MM.1S (cell line): ENCODE measurements around the gene TMEM235.

Source experiments
- DNase-seq: peaks from one replicate; pipeline ENCODE4 v3.0.0-alpha.2; 2015
- H2AFZ ChIP-seq: fragments of 300-600 bp; sonication (generic); 2 replicates; pipeline ENCODE4 v1.6.0; 2016; ENCODE audit warnings: antibody characterized with exemption, low read length
- H3F3A ChIP-seq: fragments of 300-600 bp; sonication (generic); 2 replicates; pipeline ENCODE4 v1.6.1; 2016; ENCODE audit warnings: mild to moderate bottlenecking, antibody characterized with exemption, low read length, moderate library complexity, mixed read lengths; ENCODE audit not compliant: insufficient read depth
- H3K27ac ChIP-seq: fragments of 300-600 bp; sonication (generic); 2 replicates; pipeline ENCODE4 v1.5.1; 2016; ENCODE audit warnings: mild to moderate bottlenecking, low read length
- H3K27me3 ChIP-seq: fragments of 300-600 bp; sonication (generic); replicated peaks from 2 replicates; pipeline ENCODE4 v1.6.0; 2016; ENCODE audit warnings: low read length; ENCODE audit not compliant: insufficient read depth
- H3K36me3 ChIP-seq: fragments of 300-600 bp; sonication (generic); replicated peaks from 2 replicates; pipeline ENCODE4 v1.6.1; 2016; ENCODE audit warnings: mild to moderate bottlenecking, low read length, mixed read lengths; ENCODE audit not compliant: insufficient read depth
- H3K4me1 ChIP-seq: fragments of 300-600 bp; sonication (generic); 2 replicates; pipeline ENCODE4 v1.6.1; 2016; ENCODE audit warnings: low read length, mixed read lengths
- H3K4me2 ChIP-seq: fragments of 300-600 bp; sonication (generic); 2 replicates; pipeline ENCODE4 v1.6.0; 2016; ENCODE audit warnings: low read depth, low read length
- H3K4me3 ChIP-seq: fragments of 300-600 bp; sonication (generic); 2 replicates; pipeline ENCODE4 v1.5.1; 2016; ENCODE audit warnings: low read length, mixed read lengths
- H3K79me2 ChIP-seq: fragments of 300-600 bp; sonication (generic); 2 replicates; pipeline ENCODE4 v1.6.1; 2016; ENCODE audit warnings: mixed run types, low read length, mixed read lengths
- H3K9ac ChIP-seq: fragments of 300-600 bp; sonication (generic); 2 replicates; pipeline ENCODE4 v1.6.1; 2016; ENCODE audit warnings: low read length, mixed read lengths
- H3K9me2 ChIP-seq: fragments of 300-600 bp; sonication (generic); replicated peaks from 2 replicates; pipeline ENCODE4 v1.6.1; 2016; ENCODE audit warnings: mild to moderate bottlenecking, low read length, mixed read lengths; ENCODE audit not compliant: insufficient read depth
- H3K9me3 ChIP-seq: fragments of 300-600 bp; sonication (generic); replicated peaks from 2 replicates; pipeline ENCODE4 v1.6.1; 2016; ENCODE audit warnings: mild to moderate bottlenecking, low read length, mixed read lengths; ENCODE audit not compliant: insufficient read depth
- H4K20me1 ChIP-seq: fragments of 300-600 bp; sonication (generic); 2 replicates; pipeline ENCODE4 v1.6.1; 2016; ENCODE audit warnings: mild to moderate bottlenecking, low read length, moderate library complexity, mixed read lengths; ENCODE audit not compliant: insufficient read depth
- EZH2 ChIP-seq: fragments of 300-600 bp; sonication (generic); optimal IDR thresholded peaks from 2 replicates; pipeline ENCODE3; 2017; ENCODE audit warnings: low read depth, mild to moderate bottlenecking, antibody characterized with exemption, low read length, mixed read lengths
- EZH2phosphoT487 ChIP-seq: fragments of 300-600 bp; sonication (generic); IDR thresholded peaks from 2 replicates; pipeline ENCODE4 v1.6.1; 2018; ENCODE audit warnings: antibody characterized with exemption, low read length
- TF ChIP-seq, protein P1 (sequence below): fragments of 300-600 bp; sonication (generic); IDR thresholded peaks from 2 replicates; pipeline ENCODE4 v1.5.1; 2016; ENCODE audit warnings: antibody characterized with exemption, low read length, mixed read lengths

The TMEM235 gene

DNA sequence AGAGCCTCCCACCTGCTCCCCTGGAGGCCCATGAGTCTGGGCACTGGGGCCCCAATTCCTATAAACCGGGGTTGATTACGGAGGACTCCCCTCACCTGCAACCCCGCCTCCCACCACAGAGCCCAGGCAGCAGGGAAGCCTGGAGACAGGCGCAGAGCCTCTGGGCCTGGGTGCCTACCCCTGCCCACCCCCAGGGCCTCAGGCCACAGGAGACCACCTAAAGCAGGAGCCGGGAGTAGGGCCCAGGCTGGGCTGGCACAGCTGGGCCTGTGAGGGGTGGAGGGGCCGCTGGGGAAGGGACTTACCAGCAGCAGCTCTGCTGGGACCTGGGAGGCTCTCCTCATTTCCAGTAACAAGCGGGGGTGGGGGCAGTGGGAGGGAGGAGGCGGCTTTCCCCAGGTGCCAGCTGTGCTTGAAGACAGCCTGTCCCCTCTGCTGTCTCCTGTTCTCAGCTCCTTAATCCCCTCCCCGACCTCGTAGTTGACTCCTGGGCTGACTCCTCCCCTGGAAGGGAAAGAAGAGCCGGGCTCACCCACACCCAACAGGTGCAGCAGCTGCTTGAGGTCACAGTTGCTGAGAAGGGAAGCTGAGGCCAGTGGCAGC lies 46.8 kb downstream of the TMEM235 start:
- H3K27ac ChIP-seq = peak overlapping the region; percentile 50
- peak overlapping the region; percentile 75 for H3K4me2 ChIP-seq
- no peaks in the 10 kb centered on the region for H3K79me2 ChIP-seq
- no peaks in the 10 kb centered on the region for H3K27me3 ChIP-seq
- DNase-seq = peak; percentile 82
- peak overlapping the region; percentile 73 for H2AFZ ChIP-seq
- TF ChIP-seq EZH2phosphoT487 (no peak), EZH2 (no peak)
- TF ChIP-seq, protein P1, sequence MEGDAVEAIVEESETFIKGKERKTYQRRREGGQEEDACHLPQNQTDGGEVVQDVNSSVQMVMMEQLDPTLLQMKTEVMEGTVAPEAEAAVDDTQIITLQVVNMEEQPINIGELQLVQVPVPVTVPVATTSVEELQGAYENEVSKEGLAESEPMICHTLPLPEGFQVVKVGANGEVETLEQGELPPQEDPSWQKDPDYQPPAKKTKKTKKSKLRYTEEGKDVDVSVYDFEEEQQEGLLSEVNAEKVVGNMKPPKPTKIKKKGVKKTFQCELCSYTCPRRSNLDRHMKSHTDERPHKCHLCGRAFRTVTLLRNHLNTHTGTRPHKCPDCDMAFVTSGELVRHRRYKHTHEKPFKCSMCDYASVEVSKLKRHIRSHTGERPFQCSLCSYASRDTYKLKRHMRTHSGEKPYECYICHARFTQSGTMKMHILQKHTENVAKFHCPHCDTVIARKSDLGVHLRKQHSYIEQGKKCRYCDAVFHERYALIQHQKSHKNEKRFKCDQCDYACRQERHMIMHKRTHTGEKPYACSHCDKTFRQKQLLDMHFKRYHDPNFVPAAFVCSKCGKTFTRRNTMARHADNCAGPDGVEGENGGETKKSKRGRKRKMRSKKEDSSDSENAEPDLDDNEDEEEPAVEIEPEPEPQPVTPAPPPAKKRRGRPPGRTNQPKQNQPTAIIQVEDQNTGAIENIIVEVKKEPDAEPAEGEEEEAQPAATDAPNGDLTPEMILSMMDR = no peak
- H3F3A ChIP-seq = peaks cover 29% of the 10 kb centered on the region
- no peaks in the 10 kb centered on the region for H4K20me1 ChIP-seq
- H3K9ac ChIP-seq = peak overlapping the region; percentile 72
- H3K4me1 ChIP-seq = peaks cover 38% of the 10 kb centered on the region
- no peaks in the 10 kb centered on the region for H3K36me3 ChIP-seq
- no peaks in the 10 kb centered on the region for H3K9me2 ChIP-seq
- peak overlapping the region; percentile 54 for H3K4me3 ChIP-seq
- no peaks in the 10 kb centered on the region for H3K9me3 ChIP-seq

DNA sequence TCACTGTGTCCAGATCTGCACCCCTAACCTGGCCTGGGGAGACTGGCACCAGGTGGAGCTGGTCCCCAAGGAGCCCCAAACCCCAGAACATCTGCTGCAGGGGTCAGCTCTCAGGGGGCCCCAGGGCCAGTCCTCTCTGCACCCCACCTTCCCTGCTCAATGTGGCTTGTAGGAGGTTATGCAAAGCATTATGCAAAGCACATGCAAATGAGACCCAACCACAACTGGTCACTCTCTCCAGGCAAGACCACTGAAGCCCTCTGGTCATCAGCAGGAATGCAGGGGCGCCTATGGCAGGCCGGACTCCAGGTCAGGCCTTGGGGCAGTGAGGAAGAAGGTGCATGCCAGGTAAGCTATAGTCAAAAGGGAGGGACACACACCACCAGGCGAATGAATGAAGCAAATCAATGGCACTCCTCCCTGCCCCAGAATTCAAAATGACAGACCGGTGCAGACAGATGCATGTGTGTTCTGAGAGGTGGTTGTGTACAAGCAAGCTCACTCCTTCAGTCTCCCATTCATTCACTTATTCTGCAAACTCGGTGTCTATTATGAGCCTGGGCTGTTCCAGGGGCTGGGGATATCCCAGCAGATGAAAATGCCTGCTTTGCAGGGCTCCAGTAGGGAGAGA lies 48.0 kb downstream of the TMEM235 start:
- no peaks in the 10 kb centered on the region for H3K79me2 ChIP-seq
- H3K4me1 ChIP-seq = peaks cover 38% of the 10 kb centered on the region
- no peak overlapping the region for H3K9ac ChIP-seq
- no peaks in the 10 kb centered on the region for H3K27me3 ChIP-seq
- no peaks in the 10 kb centered on the region for H3K9me3 ChIP-seq
- H2AFZ ChIP-seq = no peak overlapping the region
- H3K9me2 ChIP-seq = no peaks in the 10 kb centered on the region
- H4K20me1 ChIP-seq = no peaks in the 10 kb centered on the region
- H3K27ac ChIP-seq = no peak overlapping the region
- no peaks in the 10 kb centered on the region for H3K36me3 ChIP-seq
- TF ChIP-seq, protein P1 = no peak
- TF ChIP-seq EZH2phosphoT487 (no peak), EZH2 (no peak)
- no peak overlapping the region for H3K4me3 ChIP-seq
- no peak overlapping the region for H3K4me2 ChIP-seq
- peaks cover 29% of the 10 kb centered on the region for H3F3A ChIP-seq
- no peak for DNase-seq

DNA sequence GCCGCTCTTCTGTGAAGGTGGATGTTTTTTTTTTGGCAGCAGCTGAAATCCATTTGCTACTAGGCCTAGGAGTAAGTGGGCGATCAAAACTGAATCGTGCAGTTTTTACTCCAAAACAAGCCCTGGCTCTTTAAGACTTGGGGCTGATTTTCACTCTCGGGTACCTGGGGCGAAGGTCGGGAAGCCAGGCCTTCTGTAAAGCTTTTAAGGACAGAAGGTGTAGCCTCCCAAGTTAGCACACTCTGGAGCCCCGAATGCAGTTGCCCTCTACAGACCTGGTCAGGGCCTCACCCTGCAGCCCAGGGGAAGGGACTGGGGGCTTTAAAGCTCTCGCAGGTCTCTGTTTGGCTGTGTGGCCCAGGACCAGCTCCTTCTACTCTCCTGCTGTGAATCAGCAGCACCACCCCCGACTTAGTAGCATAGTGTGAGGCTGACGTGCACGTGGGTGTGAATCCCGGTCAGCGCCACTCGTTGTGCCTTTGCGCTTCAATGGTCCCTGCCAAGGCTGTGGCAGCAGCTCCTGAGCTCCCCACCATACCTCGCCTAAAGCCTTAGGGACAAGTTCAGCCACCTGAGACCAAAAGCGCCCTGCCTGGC lies 49.9 kb downstream of the TMEM235 start:
- Histone ChIP-seq H3K9ac (no peak overlapping the region), H2AFZ (no peak overlapping the region), H3F3A (peaks cover 19% of the 10 kb centered on the region), H3K4me1 (peaks cover 28% of the 10 kb centered on the region), H3K9me2 (no peaks in the 10 kb centered on the region), H3K4me2 (no peak overlapping the region), H4K20me1 (no peaks in the 10 kb centered on the region), H3K27ac (no peak overlapping the region), H3K9me3 (no peaks in the 10 kb centered on the region), H3K4me3 (no peak overlapping the region), H3K36me3 (no peaks in the 10 kb centered on the region), H3K79me2 (no peaks in the 10 kb centered on the region), H3K27me3 (no peaks in the 10 kb centered on the region)
- no peak for DNase-seq
- no peak for TF ChIP-seq EZH2phosphoT487
- TF ChIP-seq, protein P1 = no peak
- TF ChIP-seq EZH2 = no peak
